Glutamatergic neuron (in vitro differentiated cells): ENCODE measurements around the gene MBOAT1. TPM values are rescaled to one million over a fixed set of nuclear protein-coding genes. Genes with fewer than 3 reads are reported as not detected.
A peak's percentile ranks its signal among the peaks of the same experiment; 100 is the strongest.

Source experiments
- DNase-seq: peaks from one replicate; pipeline ENCODE4 v3.0.0; 2022
- H3K27ac Mint-ChIP-seq: one replicate; pipeline ENCODE4 v1.8.0; 2020; ENCODE audit warnings: mild to moderate bottlenecking, mixed read lengths, inconsistent platforms; ENCODE audit not compliant: unreplicated experiment
- H3K27me3 Mint-ChIP-seq: one replicate; pipeline ENCODE4 v1.8.0; 2020; ENCODE audit warnings: mild to moderate bottlenecking, moderate library complexity, mixed read lengths, inconsistent platforms; ENCODE audit not compliant: unreplicated experiment
- H3K36me3 Mint-ChIP-seq: one replicate; pipeline ENCODE4 v1.8.0; 2020; ENCODE audit warnings: mild to moderate bottlenecking, mixed read lengths, inconsistent platforms; ENCODE audit not compliant: unreplicated experiment
- H3K4me1 Mint-ChIP-seq: one replicate; pipeline ENCODE4 v1.8.0; 2020; ENCODE audit warnings: mild to moderate bottlenecking, low read depth, mixed read lengths, inconsistent platforms; ENCODE audit not compliant: unreplicated experiment
- H3K4me3 Mint-ChIP-seq: one replicate; pipeline ENCODE4 v1.8.0; 2020; ENCODE audit warnings: mild to moderate bottlenecking, mixed read lengths, inconsistent platforms; ENCODE audit not compliant: unreplicated experiment
- H3K9me3 Mint-ChIP-seq: one replicate; pipeline ENCODE4 v1.8.0; 2020; ENCODE audit warnings: mild to moderate bottlenecking, moderate library complexity, mixed read lengths, inconsistent platforms; ENCODE audit not compliant: unreplicated experiment
- CTCF ChIP-seq: fragments of 200-600 bp; sonication (generic); IDR thresholded peaks from one replicate; pipeline ENCODE4 v1.5.0; 2021; ENCODE audit not compliant: partially characterized antibody, unreplicated experiment
- total RNA-seq: library from RNA; stranded (reverse); fragmentation: NEBNext Ultra II Directional; extraction: Animal tissue kit (Norgen Biotek cat#: 25700); gene quantifications from one replicate; pipeline ENCODE4 v1.2.1, GENCODE V29; 2021; ENCODE audit not compliant: unreplicated experiment

Gene MBOAT1
- total RNA-seq, 1 donor from 2014 or later: not detected

DNA sequence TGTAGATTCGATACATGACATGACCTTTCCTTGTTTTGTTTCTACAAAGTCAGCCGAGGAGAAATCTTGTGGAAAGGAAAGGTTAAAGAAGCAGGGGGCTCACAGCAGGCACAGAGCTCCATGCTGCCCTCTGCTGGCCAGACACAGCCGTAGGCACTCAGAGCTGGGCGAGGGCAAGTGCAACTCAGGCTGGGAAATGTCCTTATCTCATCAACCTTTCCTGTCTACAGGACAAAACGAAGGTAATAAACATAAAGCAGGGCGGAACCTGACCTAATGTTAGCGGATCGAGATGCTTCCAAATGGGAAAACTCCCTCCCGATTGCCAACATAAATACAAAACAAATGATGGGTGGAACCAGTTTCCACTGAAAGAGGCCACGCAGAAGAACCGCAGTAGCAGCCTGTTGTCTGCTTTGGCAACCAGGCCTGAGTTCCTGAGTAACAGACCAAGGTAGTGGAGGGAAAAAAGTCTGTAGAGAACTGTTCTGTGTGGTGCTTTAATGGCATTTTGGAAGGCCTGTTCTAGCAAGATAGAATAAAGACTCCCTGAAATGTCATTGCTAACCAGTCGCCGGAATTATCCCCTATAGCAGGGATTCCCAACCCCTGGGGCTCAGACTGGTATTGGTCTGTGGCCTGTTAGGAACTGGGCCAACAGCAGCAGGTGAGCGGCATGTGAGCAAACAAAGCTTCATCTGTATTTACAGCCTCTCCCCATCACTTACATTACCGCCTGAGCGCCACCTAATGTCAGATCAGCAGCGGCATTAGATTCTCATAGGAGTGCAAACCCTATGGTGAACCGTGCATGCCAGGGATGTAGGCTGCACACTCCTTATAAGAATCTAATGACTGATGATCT lies 85.2 kb downstream of the MBOAT1 start:
- Mint-ChIP-seq H3K9me3 (no peaks in the 10 kb centered on the region), H3K4me1 (peaks cover 2% of the 10 kb centered on the region), H3K27ac (no peak overlapping the region), H3K27me3 (no peaks in the 10 kb centered on the region), H3K4me3 (no peak overlapping the region), H3K36me3 (no peaks in the 10 kb centered on the region)
- peak; percentile 89 for TF ChIP-seq CTCF
- peak; percentile 86 for DNase-seq

- no peaks in the 10 kb centered on the region for H3K9me3 Mint-ChIP-seq
- H3K4me3 Mint-ChIP-seq: no peak overlapping the region
- no peak overlapping the region for H3K27ac Mint-ChIP-seq
- peaks cover 2% of the 10 kb centered on the region for H3K4me1 Mint-ChIP-seq
- H3K36me3 Mint-ChIP-seq: no peaks in the 10 kb centered on the region
- DNase-seq: no peak
- H3K27me3 Mint-ChIP-seq: no peaks in the 10 kb centered on the region
- TF ChIP-seq CTCF: no peak
These were observed 86.0 kb downstream of the MBOAT1 start for GRCh38 chr6:20126102-20126752.

GRCh38 chr6:20124545-20124944 lies 87.7 kb downstream of the MBOAT1 start:
- Mint-ChIP-seq H3K4me1 (peaks cover 2% of the 10 kb centered on the region), H3K36me3 (no peaks in the 10 kb centered on the region), H3K27me3 (no peaks in the 10 kb centered on the region), H3K4me3 (no peak overlapping the region), H3K27ac (no peak overlapping the region), H3K9me3 (no peaks in the 10 kb centered on the region)
- DNase-seq: no peak
- TF ChIP-seq CTCF: no peak

DNA sequence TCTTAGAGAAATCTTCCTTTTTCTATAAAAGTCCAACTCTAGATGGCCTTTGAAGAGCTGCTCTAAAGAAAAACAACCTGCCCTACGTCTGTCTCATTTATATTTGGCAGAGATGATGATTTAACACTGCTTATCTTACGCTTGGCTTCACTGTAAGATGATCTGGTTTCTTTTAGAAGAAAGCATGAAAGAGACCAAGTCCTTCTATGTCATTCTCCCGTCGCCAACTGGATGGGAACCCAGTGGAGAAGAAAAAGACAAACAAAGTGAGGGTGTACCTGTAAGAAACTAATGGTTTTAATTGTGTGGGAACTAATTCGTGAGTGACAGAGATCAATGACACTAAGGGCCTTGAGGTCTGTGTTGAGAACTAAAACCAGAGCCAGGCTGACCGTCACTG lies 92.8 kb downstream of the MBOAT1 start:
- no peak for TF ChIP-seq CTCF
- DNase-seq: no peak
- H3K27me3 Mint-ChIP-seq: no peaks in the 10 kb centered on the region
- H3K4me1 Mint-ChIP-seq: no peaks in the 10 kb centered on the region
- no peak overlapping the region for H3K27ac Mint-ChIP-seq
- no peak overlapping the region for H3K4me3 Mint-ChIP-seq
- H3K9me3 Mint-ChIP-seq: no peaks in the 10 kb centered on the region
- no peaks in the 10 kb centered on the region for H3K36me3 Mint-ChIP-seq

- Mint-ChIP-seq H3K27me3 (no peaks in the 10 kb centered on the region), H3K27ac (no peak overlapping the region), H3K4me3 (no peak overlapping the region), H3K4me1 (no peaks in the 10 kb centered on the region), H3K9me3 (no peaks in the 10 kb centered on the region), H3K36me3 (no peaks in the 10 kb centered on the region)
- no peak for DNase-seq
- no peak for TF ChIP-seq CTCF
These were observed 93.4 kb downstream of the MBOAT1 start for GRCh38 chr6:20118892-20119291.
